D721Med (cell line): ENCODE results near the gene PAFAH2.

Source experiments
- DNase-seq: peaks from one replicate; pipeline ENCODE4 v3.0.0; 2011; ENCODE audit warnings: low spot score; ENCODE audit not compliant: insufficient read length
- FAIRE-seq: peaks from 2 replicates; lab custom pipeline; 2011; peaks lifted over from hg19 to GRCh38; lab: Jason Lieb, UNC
- TF ChIP-seq, protein P1 (sequence below): IDR thresholded peaks from 2 replicates; pipeline ENCODE4 v1.5.1; 2012; ENCODE audit warnings: mild to moderate bottlenecking, control low read depth; ENCODE audit not compliant: insufficient read depth; ENCODE audit errors: missing control alignments

PAFAH2 gene

GRCh38 chr1:25977801-25978200 lies 20.1 kb downstream of the PAFAH2 start:
- FAIRE-seq (no peak), DNase-seq (no peak)
- TF ChIP-seq, protein P1, sequence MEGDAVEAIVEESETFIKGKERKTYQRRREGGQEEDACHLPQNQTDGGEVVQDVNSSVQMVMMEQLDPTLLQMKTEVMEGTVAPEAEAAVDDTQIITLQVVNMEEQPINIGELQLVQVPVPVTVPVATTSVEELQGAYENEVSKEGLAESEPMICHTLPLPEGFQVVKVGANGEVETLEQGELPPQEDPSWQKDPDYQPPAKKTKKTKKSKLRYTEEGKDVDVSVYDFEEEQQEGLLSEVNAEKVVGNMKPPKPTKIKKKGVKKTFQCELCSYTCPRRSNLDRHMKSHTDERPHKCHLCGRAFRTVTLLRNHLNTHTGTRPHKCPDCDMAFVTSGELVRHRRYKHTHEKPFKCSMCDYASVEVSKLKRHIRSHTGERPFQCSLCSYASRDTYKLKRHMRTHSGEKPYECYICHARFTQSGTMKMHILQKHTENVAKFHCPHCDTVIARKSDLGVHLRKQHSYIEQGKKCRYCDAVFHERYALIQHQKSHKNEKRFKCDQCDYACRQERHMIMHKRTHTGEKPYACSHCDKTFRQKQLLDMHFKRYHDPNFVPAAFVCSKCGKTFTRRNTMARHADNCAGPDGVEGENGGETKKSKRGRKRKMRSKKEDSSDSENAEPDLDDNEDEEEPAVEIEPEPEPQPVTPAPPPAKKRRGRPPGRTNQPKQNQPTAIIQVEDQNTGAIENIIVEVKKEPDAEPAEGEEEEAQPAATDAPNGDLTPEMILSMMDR = no peak

- DNase-seq = no peak
- FAIRE-seq = no peak
- TF ChIP-seq, protein P1 = no peak
Measured at GRCh38 chr1:25973610-25974321, 24.1 kb downstream of the PAFAH2 start.

- TF ChIP-seq, protein P1 = no peak
- no peak for DNase-seq
- FAIRE-seq = no peak
Measured at GRCh38 chr1:25971811-25972180, 26.1 kb downstream of the PAFAH2 start.

DNA sequence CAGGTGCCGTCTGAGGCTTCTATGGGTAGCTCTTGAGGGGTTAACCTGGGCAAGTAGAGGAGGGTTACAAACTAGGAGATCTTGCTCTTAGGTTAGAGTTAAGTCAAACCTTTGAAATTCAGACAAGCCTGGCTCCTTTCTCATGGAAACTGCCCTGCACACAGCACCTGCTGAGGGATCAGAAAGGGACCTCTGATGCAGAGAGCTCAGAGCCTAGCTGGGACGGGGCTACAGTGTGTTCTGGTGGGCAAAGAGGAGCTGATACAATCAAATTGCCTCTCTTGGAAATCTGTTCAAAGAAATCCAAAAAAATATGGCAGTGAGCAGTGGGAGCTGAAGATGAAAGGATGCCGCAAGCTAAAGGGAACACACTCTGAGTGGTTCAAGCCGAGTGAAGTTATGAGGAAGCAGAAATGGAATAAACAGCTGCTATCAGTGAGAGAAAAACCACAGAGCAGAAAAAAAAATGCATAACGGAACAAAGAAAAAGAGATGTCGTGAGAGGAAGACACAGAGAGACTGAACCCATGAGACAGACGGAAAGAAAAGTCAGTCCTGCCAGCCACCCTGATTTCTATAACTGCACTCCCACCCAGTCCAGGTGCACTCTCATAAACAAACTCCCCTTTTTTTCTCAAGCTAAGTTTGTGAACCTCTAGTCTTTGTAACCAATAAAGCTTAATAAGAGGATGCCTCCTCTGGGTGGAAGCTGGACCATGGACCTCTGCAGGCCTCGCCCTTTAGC lies 26.6 kb downstream of the PAFAH2 start:
- DNase-seq (no peak), FAIRE-seq (no peak)
- TF ChIP-seq, protein P1 = no peak

DNA sequence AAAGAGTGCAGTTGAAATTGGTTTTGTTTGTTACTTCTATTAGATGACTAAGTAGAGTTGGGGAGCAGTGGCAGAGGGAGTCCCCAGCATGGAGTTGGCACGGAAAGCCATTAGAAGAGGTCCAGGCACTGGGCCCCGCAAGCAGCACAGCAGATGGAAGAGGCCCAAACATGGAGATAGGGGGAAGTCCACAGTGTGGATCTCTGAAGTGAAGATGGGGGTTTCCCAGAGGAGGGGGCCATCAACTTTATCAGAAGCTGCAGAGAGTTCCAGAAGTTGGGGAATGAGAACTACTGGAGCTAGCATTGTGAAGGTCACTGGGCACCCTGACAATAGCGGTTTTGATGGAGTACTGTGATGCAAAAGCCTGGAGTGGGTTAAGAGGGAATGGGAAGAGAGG lies 30.6 kb downstream of the PAFAH2 start:
- DNase-seq (no peak), FAIRE-seq (no peak)
- TF ChIP-seq, protein P1 = no peak

DNA sequence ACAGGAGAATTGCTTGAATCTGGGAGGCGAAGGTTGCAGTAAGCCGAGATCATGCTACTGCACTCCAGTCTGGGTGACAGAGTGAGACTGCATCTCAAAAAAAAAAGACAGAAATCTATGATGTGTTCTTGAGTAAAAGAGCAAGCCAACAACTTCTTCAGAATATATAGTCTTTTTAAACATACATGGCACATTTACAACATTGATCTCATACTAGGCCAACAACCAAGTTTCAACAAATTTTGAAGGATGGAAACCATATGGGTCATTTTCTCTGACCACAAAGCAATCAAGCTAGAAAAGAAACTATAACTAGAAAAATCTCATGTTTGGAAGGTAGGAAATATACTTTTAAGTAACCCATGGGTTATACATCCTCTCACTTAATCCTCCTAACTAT lies 38.3 kb downstream of the PAFAH2 start:
- no peak for DNase-seq
- FAIRE-seq = no peak

GRCh38 chr1:25958465-25958864 lies 39.4 kb downstream of the PAFAH2 start:
- TF ChIP-seq, protein P1 = no peak
- no peak for DNase-seq
- FAIRE-seq = no peak

More for the DNA sequence above, 38.3 kb downstream of the PAFAH2 start:
- TF ChIP-seq, protein P1 = no peak
